ENCODE results near the gene TBC1D7. TPM values are rescaled to one million over a fixed set of nuclear protein-coding genes. Genes with fewer than 3 reads are reported as not detected.

TBC1D7 gene
- total RNA-seq, 1 experiment from 2014 or later = 13.7 TPM

GRCh38 chr6:13338038-13338437, 9.7 kb upstream of the TBC1D7 start (continued):
- no peak for TF ChIP-seq TCF7L2 (IDR thresholded peaks at IDR 0.05; ENCODE audit: borderline replicate concordance, extremely low read depth, insufficient read depth, insufficient read length)
- no peak for TF ChIP-seq EZH2 (IDR thresholded peaks at IDR 0.05)
- no peak for TF ChIP-seq YY1 (IDR thresholded peaks at IDR 0.05; ENCODE audit: extremely low read depth, insufficient replicate concordance, low read depth, low read length)
- TF ChIP-seq ZNF274 (IDR thresholded peaks at IDR 0.05; ENCODE audit: low read depth, low read length) = no peak

- Histone ChIP-seq H4K20me1 (ENCODE audit: insufficient read depth) (no peaks in the 10 kb centered on the region), H2AFZ (ENCODE audit: low read depth, low read length, poor library complexity, severe bottlenecking) (peak overlapping the region; percentile 65), H3K9me2 (ENCODE audit: insufficient read depth) (no peaks in the 10 kb centered on the region), H3K27me3 (ENCODE audit: insufficient read depth, low read length) (no peaks in the 10 kb centered on the region), H3K9ac (ENCODE audit: low read length) (no peak overlapping the region), H3K4me3 (replicated peaks in 1 of 2; ENCODE audit: low read depth in 1 of 2, low read length in 2 of 2) (no peak overlapping the region), H3K9me3 (ENCODE audit: control insufficient read depth in 1 of 2, insufficient read depth in 1 of 2, low read depth in 1 of 2, low read length in 2 of 2) (no peaks in the 10 kb centered on the region), H3K4me1 (ENCODE audit: control insufficient read depth in 1 of 2, insufficient read depth in 2 of 2, low read length in 2 of 2) (peaks cover 0 to 9% of the 10 kb centered on the region in 2 experiments; a peak in 2 of 4 replicates), H3K79me2 (ENCODE audit: insufficient read depth, low read length) (no peaks in the 10 kb centered on the region), H3K4me2 (ENCODE audit: low read length) (no peak overlapping the region), H3K36me3 (ENCODE audit: control insufficient read depth in 1 of 2, insufficient read depth in 2 of 2, low read length in 2 of 2) (no peaks in the 10 kb centered on the region), H3K27ac (ENCODE audit: low read depth, low read length) (no peak overlapping the region)
- ChIA-PET CTCF (interaction anchor here (1.5 kb wide), 1 partner anchor 238 kb away, joined by 7 read pairs; the partner anchor contains the start of gene SIRT5), RAD21 (ENCODE audit: low non-redundant PET in 1 of 2, low total read pairs in 2 of 2, uncharacterized antibody in 2 of 2, unreplicated experiment in 2 of 2) (no interaction called here), POLR2A (no interaction called here)
- DNase-seq (ENCODE audit: low read depth, low spot score) (peak; percentile 73), ATAC-seq (peak; percentile 87)
- intact Hi-C loops (cut with micrococcal nuclease) = loop anchor here (1.0 to 5.0 kb wide), 4 partner anchors 202 to 731 kb away; no protein-coding TSS in a partner anchor
- no TSS peak for BruUV-seq (replicated peaks)
- no peak for TF ChIP-seq SP1 (IDR thresholded peaks at IDR 0.05; ENCODE audit: low read depth)
- peak; percentile 97 for TF ChIP-seq RAD21 (IDR thresholded peaks at IDR 0.05; ENCODE audit: low read depth)
- no peak for TF ChIP-seq EGR1 (IDR thresholded peaks at IDR 0.05; ENCODE audit: low read depth)
- no peak for TF ChIP-seq FOSL1 (IDR thresholded peaks at IDR 0.05; ENCODE audit: low read depth)
- TF ChIP-seq CTCF (IDR thresholded peaks at IDR 0.05 in 2 of 3, conservative IDR thresholded peaks at IDR 0.05 in 1 of 3; ENCODE audit: borderline replicate concordance in 1 of 3, insufficient read depth in 1 of 3, low read depth in 2 of 3, low read length in 2 of 3) = peak; percentile 75 to 93 (median 88)
- no peak for TF ChIP-seq MAX (IDR thresholded peaks at IDR 0.05)
- TF ChIP-seq POLR2AphosphoS5 (IDR thresholded peaks at IDR 0.05; ENCODE audit: low read depth, low read length) = 0 out of 2 replicates have a peak, but pooled peaks have one; percentile 15
- TF ChIP-seq, protein P1, sequence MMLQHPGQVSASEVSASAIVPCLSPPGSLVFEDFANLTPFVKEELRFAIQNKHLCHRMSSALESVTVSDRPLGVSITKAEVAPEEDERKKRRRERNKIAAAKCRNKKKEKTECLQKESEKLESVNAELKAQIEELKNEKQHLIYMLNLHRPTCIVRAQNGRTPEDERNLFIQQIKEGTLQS (IDR thresholded peaks at IDR 0.05) = no peak
- no peak for TF ChIP-seq SRF (IDR thresholded peaks at IDR 0.05; ENCODE audit: low read depth)
Observed at GRCh38 chr6:13336553-13336952, 8.2 kb upstream of the TBC1D7 start.

Data from HCT116 (cell line).